ENCODE data around the gene GALR2. TPM values are rescaled to one million over a fixed set of nuclear protein-coding genes. Genes with fewer than 3 reads are reported as not detected.

Gene GALR2
- total and polyA plus RNA-seq, 10 of the 15 experiments (the other 5 are each of a cell fraction or from before 2014, with no cell fraction given): 0.06 to 1.2 (median 0.22) TPM; not detected in 5

DNA sequence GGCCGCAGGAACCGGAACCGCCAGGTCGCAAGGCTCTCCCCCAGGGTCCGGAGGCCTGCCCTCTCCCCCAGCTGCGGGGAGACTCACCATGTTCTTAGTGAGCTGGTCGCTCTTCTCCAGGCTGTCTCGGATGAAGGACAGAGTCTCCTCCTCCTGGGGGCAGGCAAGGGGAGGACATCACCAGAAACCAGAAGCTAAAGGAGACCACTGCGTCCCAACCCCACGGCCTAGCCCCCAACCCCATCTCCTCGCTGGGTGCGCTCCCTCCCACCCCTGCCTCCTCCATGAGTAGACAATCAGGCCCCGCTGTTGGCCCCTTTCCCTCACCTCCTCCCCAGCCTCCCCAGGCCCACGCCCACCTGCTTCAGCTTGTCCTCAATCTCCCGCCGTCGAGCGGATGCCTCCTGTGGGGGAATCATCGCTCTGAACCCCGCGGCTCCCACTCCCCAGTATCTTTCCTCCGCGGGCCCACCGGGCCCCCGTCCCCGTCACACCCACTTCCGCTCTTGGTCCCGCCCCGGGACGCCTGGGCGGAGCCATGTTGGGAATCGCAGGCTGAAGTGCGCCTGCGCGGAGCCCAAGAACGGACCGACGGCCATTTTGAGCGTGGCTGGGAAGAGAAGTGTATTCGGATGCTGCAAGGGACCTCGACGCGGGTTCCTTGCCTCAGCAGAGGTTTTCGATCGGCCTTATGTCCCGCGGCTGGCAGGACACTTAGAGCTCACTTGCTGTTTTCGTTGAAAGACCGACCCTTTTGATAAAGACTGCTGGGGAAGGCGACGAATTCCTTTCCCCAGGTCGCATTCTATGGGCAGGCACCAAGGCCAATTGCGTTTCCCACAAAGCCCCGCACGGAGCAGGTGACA is 28.9 kb downstream of the GALR2 start, which contains the start of gene EXOC7 (continued):
- TF ChIP-seq FOXK2 (IDR thresholded peaks at IDR 0.05): 0 out of 2 replicates have a peak, but pooled peaks have one; percentile 6
- TF ChIP-seq POLR2AphosphoS2 (IDR thresholded peaks at IDR 0.05; ENCODE audit: low read depth, low read length): peak; percentile 65; the same call in 1 of the 2 replicates
- TF ChIP-seq ASH2L (IDR thresholded peaks at IDR 0.05; ENCODE audit: borderline replicate concordance, low read depth): no peak
- TF ChIP-seq, protein P1, sequence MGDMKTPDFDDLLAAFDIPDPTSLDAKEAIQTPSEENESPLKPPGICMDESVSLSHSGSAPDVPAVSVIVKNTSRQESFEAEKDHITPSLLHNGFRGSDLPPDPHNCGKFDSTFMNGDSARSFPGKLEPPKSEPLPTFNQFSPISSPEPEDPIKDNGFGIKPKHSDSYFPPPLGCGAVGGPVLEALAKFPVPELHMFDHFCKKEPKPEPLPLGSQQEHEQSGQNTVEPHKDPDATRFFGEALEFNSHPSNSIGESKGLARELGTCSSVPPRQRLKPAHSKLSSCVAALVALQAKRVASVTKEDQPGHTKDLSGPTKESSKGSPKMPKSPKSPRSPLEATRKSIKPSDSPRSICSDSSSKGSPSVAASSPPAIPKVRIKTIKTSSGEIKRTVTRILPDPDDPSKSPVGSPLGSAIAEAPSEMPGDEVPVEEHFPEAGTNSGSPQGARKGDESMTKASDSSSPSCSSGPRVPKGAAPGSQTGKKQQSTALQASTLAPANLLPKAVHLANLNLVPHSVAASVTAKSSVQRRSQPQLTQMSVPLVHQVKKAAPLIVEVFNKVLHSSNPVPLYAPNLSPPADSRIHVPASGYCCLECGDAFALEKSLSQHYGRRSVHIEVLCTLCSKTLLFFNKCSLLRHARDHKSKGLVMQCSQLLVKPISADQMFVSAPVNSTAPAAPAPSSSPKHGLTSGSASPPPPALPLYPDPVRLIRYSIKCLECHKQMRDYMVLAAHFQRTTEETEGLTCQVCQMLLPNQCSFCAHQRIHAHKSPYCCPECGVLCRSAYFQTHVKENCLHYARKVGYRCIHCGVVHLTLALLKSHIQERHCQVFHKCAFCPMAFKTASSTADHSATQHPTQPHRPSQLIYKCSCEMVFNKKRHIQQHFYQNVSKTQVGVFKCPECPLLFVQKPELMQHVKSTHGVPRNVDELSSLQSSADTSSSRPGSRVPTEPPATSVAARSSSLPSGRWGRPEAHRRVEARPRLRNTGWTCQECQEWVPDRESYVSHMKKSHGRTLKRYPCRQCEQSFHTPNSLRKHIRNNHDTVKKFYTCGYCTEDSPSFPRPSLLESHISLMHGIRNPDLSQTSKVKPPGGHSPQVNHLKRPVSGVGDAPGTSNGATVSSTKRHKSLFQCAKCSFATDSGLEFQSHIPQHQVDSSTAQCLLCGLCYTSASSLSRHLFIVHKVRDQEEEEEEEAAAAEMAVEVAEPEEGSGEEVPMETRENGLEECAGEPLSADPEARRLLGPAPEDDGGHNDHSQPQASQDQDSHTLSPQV (IDR thresholded peaks at IDR 0.05): peak; percentile 95
- TF ChIP-seq, protein P2, sequence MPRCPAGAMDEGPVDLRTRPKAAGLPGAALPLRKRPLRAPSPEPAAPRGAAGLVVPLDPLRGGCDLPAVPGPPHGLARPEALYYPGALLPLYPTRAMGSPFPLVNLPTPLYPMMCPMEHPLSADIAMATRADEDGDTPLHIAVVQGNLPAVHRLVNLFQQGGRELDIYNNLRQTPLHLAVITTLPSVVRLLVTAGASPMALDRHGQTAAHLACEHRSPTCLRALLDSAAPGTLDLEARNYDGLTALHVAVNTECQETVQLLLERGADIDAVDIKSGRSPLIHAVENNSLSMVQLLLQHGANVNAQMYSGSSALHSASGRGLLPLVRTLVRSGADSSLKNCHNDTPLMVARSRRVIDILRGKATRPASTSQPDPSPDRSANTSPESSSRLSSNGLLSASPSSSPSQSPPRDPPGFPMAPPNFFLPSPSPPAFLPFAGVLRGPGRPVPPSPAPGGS (IDR thresholded peaks at IDR 0.05; ENCODE audit: borderline replicate concordance, insufficient read depth, low read depth, low read length, poor library complexity, severe bottlenecking): peak; percentile 33
- TF ChIP-seq CHD1 (IDR thresholded peaks at IDR 0.05; ENCODE audit: low read depth, low read length): peak; percentile 76; the same call in 1 of the 2 replicates
- peak; percentile 89 for TF ChIP-seq SPI1 (IDR thresholded peaks at IDR 0.05; ENCODE audit: borderline replicate concordance, insufficient read depth, low read depth, low read length)
- no peak for TF ChIP-seq HDAC2 (IDR thresholded peaks at IDR 0.05)
- 0 out of 4 replicates have a peak, but pooled peaks of 1 of the 2 experiments have one; percentile 10 for TF ChIP-seq SRF (IDR thresholded peaks at IDR 0.05; ENCODE audit: low read depth in 2 of 2, low read length in 2 of 2)
- no peak for TF ChIP-seq SREBF1 (IDR thresholded peaks at IDR 0.05; ENCODE audit: low read length)
- TF ChIP-seq CREB1 (IDR thresholded peaks at IDR 0.05; ENCODE audit: low read depth): peak; percentile 70
- TF ChIP-seq CHD4 (IDR thresholded peaks at IDR 0.05): no peak
- TF ChIP-seq NBN (IDR thresholded peaks at IDR 0.05): 0 out of 2 replicates have a peak, but pooled peaks have one; percentile 70
- no peak for TF ChIP-seq SMC3 (IDR thresholded peaks at IDR 0.05; ENCODE audit: borderline replicate concordance, low read length)
- TF ChIP-seq TARDBP (IDR thresholded peaks at IDR 0.05; ENCODE audit: borderline replicate concordance): 0 out of 2 replicates have a peak, but pooled peaks have one; percentile 11
- no peak for TF ChIP-seq MTA2 (IDR thresholded peaks at IDR 0.05; ENCODE audit: low read depth)
- TF ChIP-seq, protein P3, sequence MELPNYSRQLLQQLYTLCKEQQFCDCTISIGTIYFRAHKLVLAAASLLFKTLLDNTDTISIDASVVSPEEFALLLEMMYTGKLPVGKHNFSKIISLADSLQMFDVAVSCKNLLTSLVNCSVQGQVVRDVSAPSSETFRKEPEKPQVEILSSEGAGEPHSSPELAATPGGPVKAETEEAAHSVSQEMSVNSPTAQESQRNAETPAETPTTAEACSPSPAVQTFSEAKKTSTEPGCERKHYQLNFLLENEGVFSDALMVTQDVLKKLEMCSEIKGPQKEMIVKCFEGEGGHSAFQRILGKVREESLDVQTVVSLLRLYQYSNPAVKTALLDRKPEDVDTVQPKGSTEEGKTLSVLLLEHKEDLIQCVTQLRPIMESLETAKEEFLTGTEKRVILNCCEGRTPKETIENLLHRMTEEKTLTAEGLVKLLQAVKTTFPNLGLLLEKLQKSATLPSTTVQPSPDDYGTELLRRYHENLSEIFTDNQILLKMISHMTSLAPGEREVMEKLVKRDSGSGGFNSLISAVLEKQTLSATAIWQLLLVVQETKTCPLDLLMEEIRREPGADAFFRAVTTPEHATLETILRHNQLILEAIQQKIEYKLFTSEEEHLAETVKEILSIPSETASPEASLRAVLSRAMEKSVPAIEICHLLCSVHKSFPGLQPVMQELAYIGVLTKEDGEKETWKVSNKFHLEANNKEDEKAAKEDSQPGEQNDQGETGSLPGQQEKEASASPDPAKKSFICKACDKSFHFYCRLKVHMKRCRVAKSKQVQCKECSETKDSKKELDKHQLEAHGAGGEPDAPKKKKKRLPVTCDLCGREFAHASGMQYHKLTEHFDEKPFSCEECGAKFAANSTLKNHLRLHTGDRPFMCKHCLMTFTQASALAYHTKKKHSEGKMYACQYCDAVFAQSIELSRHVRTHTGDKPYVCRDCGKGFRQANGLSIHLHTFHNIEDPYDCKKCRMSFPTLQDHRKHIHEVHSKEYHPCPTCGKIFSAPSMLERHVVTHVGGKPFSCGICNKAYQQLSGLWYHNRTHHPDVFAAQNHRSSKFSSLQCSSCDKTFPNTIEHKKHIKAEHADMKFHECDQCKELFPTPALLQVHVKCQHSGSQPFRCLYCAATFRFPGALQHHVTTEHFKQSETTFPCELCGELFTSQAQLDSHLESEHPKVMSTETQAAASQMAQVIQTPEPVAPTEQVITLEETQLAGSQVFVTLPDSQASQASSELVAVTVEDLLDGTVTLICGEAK (IDR thresholded peaks at IDR 0.05; ENCODE audit: borderline replicate concordance): peak; percentile 81; the same call in 1 of the 2 replicates
- no peak for TF ChIP-seq MTA3 (IDR thresholded peaks at IDR 0.05; ENCODE audit: borderline replicate concordance, low read length)
- TF ChIP-seq POU2F2 (IDR thresholded peaks at IDR 0.05; ENCODE audit: borderline replicate concordance, low read depth, low read length): peak; percentile 78; the same call in 2 of the 3 replicates
- TF ChIP-seq SMAD5 (IDR thresholded peaks at IDR 0.05; ENCODE audit: low read depth): peak; percentile 48; the same call in 1 of the 2 replicates
- 0 out of 2 replicates have a peak, but pooled peaks have one; percentile 51 for TF ChIP-seq CREM (IDR thresholded peaks at IDR 0.05; ENCODE audit: low read depth)

Data from GM12878 (cell line).